ENCODE results near the gene BRS3.

- TF ChIP-seq MYC (IDR thresholded peaks at IDR 0.05; ENCODE audit: low read depth, low read length), result no peak
- no peak for TF ChIP-seq MYC (CRISPR knock-in tag; IDR thresholded peaks at IDR 0.05; ENCODE audit: borderline replicate concordance, low read depth)
- TF ChIP-seq JUNB (CRISPR knock-in tag; conservative IDR thresholded peaks at IDR 0.05), result no peak
These were observed 42.0 kb downstream of the BRS3 start for GRCh38 chrX:136529795-136530194.
